Thyroid gland (tissue), 4 donors: ENCODE data around the gene POC1A.

Experiments
- CTCF ChIP-seq, 6 experiments: fragments of 200-600 bp in 3 of 6; fragments of 450-650 bp in 3 of 6; sonication (generic) in 3 of 6; IDR thresholded peaks; one replicate each; pipeline ENCODE4 v1.5.1; 2016 to 2019; ENCODE audit warnings: antibody characterized with exemption in 6 of 6, mild to moderate bottlenecking in 2 of 6, inconsistent platforms in 1 of 6, moderate library complexity in 1 of 6
- POLR2A ChIP-seq, 2 donors: fragments of 450-650 bp; IDR thresholded peaks; one replicate each; pipeline ENCODE4 v1.6.1; 2017; ENCODE audit warnings: antibody characterized with exemption in 2 of 2, mild to moderate bottlenecking in 2 of 2, moderate library complexity in 1 of 2

GRCh38 chr3:52176951-52177700, 22.9 kb upstream of the POC1A start:
- TF ChIP-seq CTCF (IDR thresholded peaks at IDR 0.05): no peak
- TF ChIP-seq POLR2A (IDR thresholded peaks at IDR 0.05): no peak
